HepG2 (cell line): ENCODE results near the gene SEMA4C. TPM values are rescaled to one million over a fixed set of nuclear protein-coding genes. Genes with fewer than 3 reads are reported as not detected.

Experiments used
- ATF1 ChIP-seq: IDR thresholded peaks from 2 replicates; pipeline ENCODE4 v1.6.1; 2016; ENCODE audit warnings: mild to moderate bottlenecking, control low read depth
- HDAC2 ChIP-seq: sonication (generic); formaldehyde crosslinking; IDR thresholded peaks from 2 replicates; pipeline ENCODE4 v1.4.0; 2020; ENCODE audit warnings: missing genetic modification reagents
- HINFP ChIP-seq: sonication (generic); formaldehyde crosslinking; IDR thresholded peaks from 2 replicates; pipeline ENCODE4 v1.4.0; 2020; ENCODE audit warnings: low read depth, mild to moderate bottlenecking, missing genetic modification reagents
- KLF11 ChIP-seq: IDR thresholded peaks from 2 replicates; pipeline ENCODE4 v1.6.1; 2016; ENCODE audit warnings: missing compliant biosample characterization
- PHB2 ChIP-seq: fragments of 450-650 bp; IDR thresholded peaks from 2 replicates; pipeline ENCODE4 v1.6.1; 2018; ENCODE audit not compliant: partially characterized antibody
- REST ChIP-seq, 2 experiments: IDR thresholded peaks; 2 replicates each; pipeline ENCODE4 v1.6.1; 2011 to 2012; ENCODE audit warnings: low read length in 2 of 2, borderline replicate concordance in 1 of 2, low read depth in 1 of 2, mild to moderate bottlenecking in 1 of 2, moderate library complexity in 1 of 2
- SRSF4 ChIP-seq: fragments of 200-400 bp; formaldehyde crosslinking; IDR thresholded peaks from one replicate; pipeline ENCODE4 v1.6.1; 2018; ENCODE audit warnings: mild to moderate bottlenecking, low read depth, low read length, moderate library complexity; ENCODE audit not compliant: poor library complexity, severe bottlenecking
- TBL1XR1 ChIP-seq: fragments of 150-350 bp; IDR thresholded peaks from 2 replicates; pipeline ENCODE4 v1.6.1; 2014; ENCODE audit warnings: borderline replicate concordance, low read length; ENCODE audit not compliant: partially characterized antibody
- ZHX2 ChIP-seq, 2 experiments: sonication (generic) in 1 of 2; formaldehyde crosslinking in 1 of 2; IDR thresholded peaks; 2 replicates each; pipeline versions ENCODE4 v1.6.1 to v1.9.0; 2014 to 2022; ENCODE audit warnings: antibody characterized with exemption in 1 of 2, borderline replicate concordance in 1 of 2, inconsistent platforms in 1 of 2, low read depth in 1 of 2, missing genetic modification reagents in 1 of 2
- ZNF253 ChIP-seq: sonication (generic); formaldehyde crosslinking; IDR thresholded peaks from 2 replicates; pipeline ENCODE4 v1.8.0; 2022; ENCODE audit warnings: mild to moderate bottlenecking, missing genetic modification reagents, borderline replicate concordance
- ZNF44 ChIP-seq: sonication (generic); formaldehyde crosslinking; IDR thresholded peaks from 2 replicates; pipeline ENCODE4 v1.5.1; 2020; ENCODE audit warnings: mild to moderate bottlenecking, missing genetic modification reagents
- ZNF547 ChIP-seq: sonication (generic); formaldehyde crosslinking; IDR thresholded peaks from 2 replicates; pipeline ENCODE4 v1.5.1; 2020; ENCODE audit warnings: mild to moderate bottlenecking, missing genetic modification reagents
- ZNF770 ChIP-seq: sonication (generic); formaldehyde crosslinking; IDR thresholded peaks from 2 replicates; pipeline ENCODE4 v1.5.0; 2020; ENCODE audit warnings: mild to moderate bottlenecking, missing genetic modification reagents
- ZNF777 ChIP-seq: sonication (generic); formaldehyde crosslinking; IDR thresholded peaks from 2 replicates; pipeline ENCODE4 v1.4.0; 2020; ENCODE audit warnings: missing genetic modification reagents
- ZNF816 ChIP-seq: sonication (generic); formaldehyde crosslinking; IDR thresholded peaks from 2 replicates; pipeline ENCODE4 v1.8.0; 2022; ENCODE audit warnings: missing genetic modification reagents, mild to moderate bottlenecking, borderline replicate concordance
- polyA plus RNA-seq, 8 experiments: library from polyadenylated mRNA; depleted of rRNA in 3 of 8; stranded (reverse) in 7 of 8; unstranded in 1 of 8; fragments of >200 nt; fragmentation: Illumina TruSeq in 4 of 8; extraction: Trizol in 4 of 8; gene quantifications; 2 replicates each; pipeline versions ENCODE4 v1.2.1 to v1.2.3, GENCODE V29; 2011 to 2016; ENCODE audit warnings: low read depth in 4 of 8, missing spikeins in 1 of 8, mixed read lengths in 1 of 8; ENCODE audit not compliant: insufficient read depth in 1 of 8
- total RNA-seq, 5 experiments: library from RNA; depleted of rRNA; stranded (reverse); fragments of >200 nt; fragmentation: Illumina TruSeq; extraction: Trizol; gene quantifications; 2 replicates each; pipeline ENCODE4 v1.2.3, GENCODE V29; 2016; ENCODE audit warnings: low read depth in 1 of 5

The SEMA4C gene
- total and polyA plus RNA-seq, 2 of the 13 experiments (the other 11 are each of a cell fraction or from before 2014, with no cell fraction given): 25.9 to 46.6 TPM

- TF ChIP-seq ZNF547 (CRISPR knock-in tag) (no peak), ZHX2 (IDR thresholded peaks at IDR 0.05; ENCODE audit: low read depth) (no peak), ZHX2 (CRISPR knock-in tag; IDR thresholded peaks at IDR 0.05; ENCODE audit: borderline replicate concordance) (no peak), HDAC2 (CRISPR knock-in tag) (no peak), KLF11 (CRISPR knock-in tag) (no peak), ZNF816 (CRISPR knock-in tag) (no peak), ATF1 (no peak), ZNF44 (CRISPR knock-in tag) (no peak), REST (IDR thresholded peaks at IDR 0.05; ENCODE audit: borderline replicate concordance in 1 of 2, low read depth in 1 of 2, low read length in 2 of 2) (no peak; a peak in 1 of 4 replicates), ZNF770 (CRISPR knock-in tag) (0 out of 2 replicates have a peak, but pooled peaks have one; percentile 3), ZNF253 (CRISPR knock-in tag) (no peak), PHB2 (no peak), HINFP (CRISPR knock-in tag) (no peak), TBL1XR1 (no peak), SRSF4 (no peak), ZNF777 (CRISPR knock-in tag) (no peak)
Measured at GRCh38 chr2:96809951-96810782, 59.7 kb downstream of the SEMA4C start (continued).
